Kidney epithelial cell (primary cell): Measurements from ENCODE around the gene SELENON. TPM values are rescaled to one million over a fixed set of nuclear protein-coding genes. Genes with fewer than 3 reads are reported as not detected.

Source experiments
- DNase-seq: peaks from one replicate; pipeline ENCODE4 v3.0.0-alpha.2; 2010; ENCODE audit warnings: low read depth
- H3K27me3 ChIP-seq: 2 replicates; pipeline ENCODE4 v1.6.0; 2011; ENCODE audit warnings: low read length; ENCODE audit not compliant: control insufficient read depth, insufficient read depth
- H3K36me3 ChIP-seq: 2 replicates; pipeline ENCODE4 v1.5.1; 2011; ENCODE audit warnings: low read length; ENCODE audit not compliant: control insufficient read depth, insufficient read depth
- H3K4me3 ChIP-seq: 2 replicates; pipeline ENCODE4 v1.5.1; 2011; ENCODE audit warnings: low read depth, mild to moderate bottlenecking, control low read depth, low read length
- total RNA-seq: library from RNA; depleted of rRNA; stranded (reverse); fragments of >200 nt; gene quantifications from 2 replicates; pipeline ENCODE4 v1.2.3, GENCODE V29; 2015
- TF ChIP-seq, protein P1 (sequence below): IDR thresholded peaks from 2 replicates; pipeline ENCODE4 v1.5.1; 2011; ENCODE audit warnings: mild to moderate bottlenecking, moderate library complexity, low read length, control low read depth, inconsistent platforms; ENCODE audit not compliant: insufficient read depth, poor library complexity, severe bottlenecking

Gene SELENON
- total RNA-seq, 1 donor from 2014 or later = 50.8 TPM

DNA sequence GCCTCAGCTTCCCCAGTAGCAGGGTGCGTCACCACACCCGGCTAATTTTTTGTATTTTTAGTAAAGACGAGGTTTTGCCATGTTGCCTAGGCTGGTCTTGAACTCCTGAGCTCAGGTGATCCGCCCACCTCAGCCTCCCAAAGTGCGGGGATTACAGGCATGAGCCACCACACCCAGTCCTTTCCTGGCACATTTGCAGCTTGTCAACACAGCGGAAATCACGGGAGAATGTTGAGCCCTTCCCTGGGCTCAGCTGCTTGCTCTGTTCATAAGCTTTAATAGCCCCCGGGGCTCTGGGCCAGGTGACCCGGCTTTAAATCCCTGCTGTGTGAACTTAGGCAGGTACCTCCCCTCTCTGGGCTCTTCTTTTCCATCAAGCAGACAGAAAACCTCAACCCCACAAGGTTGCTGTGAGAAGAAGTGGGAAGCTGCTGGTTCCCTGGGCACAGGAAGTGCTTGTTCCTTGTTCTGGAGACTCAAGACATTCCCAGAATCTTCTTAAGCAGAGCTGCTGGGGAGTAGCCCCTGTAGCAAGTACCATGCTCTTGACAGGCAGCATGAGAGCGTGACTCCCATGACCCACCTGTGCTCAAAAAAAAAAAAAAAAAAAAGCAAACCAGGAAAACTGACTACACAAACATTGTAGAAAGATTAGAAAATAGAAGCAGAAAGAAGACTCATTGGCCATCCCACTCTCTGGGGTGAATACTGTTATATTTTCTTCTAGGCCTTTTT, 14.5 kb upstream of the SELENON start:
- Histone ChIP-seq H3K4me3 (no peak overlapping the region), H3K36me3 (no peaks in the 10 kb centered on the region), H3K27me3 (no peaks in the 10 kb centered on the region)
- no peak for DNase-seq
- TF ChIP-seq, protein P1, sequence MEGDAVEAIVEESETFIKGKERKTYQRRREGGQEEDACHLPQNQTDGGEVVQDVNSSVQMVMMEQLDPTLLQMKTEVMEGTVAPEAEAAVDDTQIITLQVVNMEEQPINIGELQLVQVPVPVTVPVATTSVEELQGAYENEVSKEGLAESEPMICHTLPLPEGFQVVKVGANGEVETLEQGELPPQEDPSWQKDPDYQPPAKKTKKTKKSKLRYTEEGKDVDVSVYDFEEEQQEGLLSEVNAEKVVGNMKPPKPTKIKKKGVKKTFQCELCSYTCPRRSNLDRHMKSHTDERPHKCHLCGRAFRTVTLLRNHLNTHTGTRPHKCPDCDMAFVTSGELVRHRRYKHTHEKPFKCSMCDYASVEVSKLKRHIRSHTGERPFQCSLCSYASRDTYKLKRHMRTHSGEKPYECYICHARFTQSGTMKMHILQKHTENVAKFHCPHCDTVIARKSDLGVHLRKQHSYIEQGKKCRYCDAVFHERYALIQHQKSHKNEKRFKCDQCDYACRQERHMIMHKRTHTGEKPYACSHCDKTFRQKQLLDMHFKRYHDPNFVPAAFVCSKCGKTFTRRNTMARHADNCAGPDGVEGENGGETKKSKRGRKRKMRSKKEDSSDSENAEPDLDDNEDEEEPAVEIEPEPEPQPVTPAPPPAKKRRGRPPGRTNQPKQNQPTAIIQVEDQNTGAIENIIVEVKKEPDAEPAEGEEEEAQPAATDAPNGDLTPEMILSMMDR = no peak

GRCh38 chr1:25786887-25787759, 12.9 kb upstream of the SELENON start:
- Histone ChIP-seq H3K4me3 (no peak overlapping the region), H3K36me3 (no peaks in the 10 kb centered on the region), H3K27me3 (no peaks in the 10 kb centered on the region)
- TF ChIP-seq, protein P1 = no peak
- DNase-seq = no peak

DNA sequence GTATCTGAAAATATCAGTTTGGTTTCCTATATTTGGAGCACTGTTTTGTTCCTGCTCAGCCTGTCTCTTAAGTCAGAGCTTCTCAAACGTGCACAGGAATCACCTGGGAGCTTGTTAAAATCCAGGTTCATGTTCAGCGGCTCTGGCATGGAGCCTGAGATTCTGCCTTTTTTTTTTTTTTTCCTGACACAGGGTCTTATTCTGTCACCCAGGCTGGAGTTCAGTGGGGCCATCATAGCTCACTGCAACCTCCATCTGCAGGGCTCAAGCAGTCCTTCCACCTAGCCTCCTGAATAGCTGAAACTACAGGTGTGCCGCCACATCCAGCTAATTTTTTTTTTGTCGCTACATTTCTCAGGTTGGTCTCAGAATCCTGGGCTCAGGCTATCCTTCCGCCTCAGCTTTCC, 12.2 kb upstream of the SELENON start:
- TF ChIP-seq, protein P1 = no peak
- H3K4me3 ChIP-seq = no peak overlapping the region
- no peaks in the 10 kb centered on the region for H3K36me3 ChIP-seq
- no peaks in the 10 kb centered on the region for H3K27me3 ChIP-seq
- DNase-seq = no peak

GRCh38 chr1:25790472-25790871, 9.5 kb upstream of the SELENON start:
- Histone ChIP-seq H3K4me3 (no peak overlapping the region), H3K27me3 (no peaks in the 10 kb centered on the region), H3K36me3 (no peaks in the 10 kb centered on the region)
- DNase-seq = no peak
- TF ChIP-seq, protein P1 = no peak

DNA sequence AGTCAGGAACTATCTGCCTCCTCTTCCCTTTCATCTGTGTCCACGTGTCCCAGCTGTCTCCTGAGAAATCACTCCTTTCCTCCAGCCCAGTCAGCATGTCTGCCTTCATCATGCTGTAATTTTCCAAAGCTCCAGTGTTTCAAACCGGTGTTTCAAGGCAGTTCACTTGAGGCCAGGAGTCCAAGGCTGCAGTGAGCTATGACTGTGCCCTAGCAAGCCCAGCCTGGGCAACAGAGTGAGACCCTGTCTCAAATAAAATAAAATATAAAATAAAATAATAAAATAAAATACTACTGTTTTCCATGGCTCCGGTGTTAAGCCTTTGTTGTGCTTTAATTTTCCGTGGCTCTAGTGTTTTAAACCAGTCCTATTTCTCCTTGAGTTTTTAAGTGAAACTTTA, 7.9 kb upstream of the SELENON start:
- Histone ChIP-seq H3K4me3 (no peak overlapping the region), H3K27me3 (no peaks in the 10 kb centered on the region), H3K36me3 (no peaks in the 10 kb centered on the region)
- no peak for DNase-seq
- TF ChIP-seq, protein P1 = no peak
